DND-41 (cell line): ENCODE measurements around the gene NTSR1.

Source experiments
- ATAC-seq: fragments of 200-7000 bp; cut with Tn5 transposase; 3 replicates; pipeline ENCODE4 v1.9.1; 2021; ENCODE audit warnings: low read depth; ENCODE audit not compliant: insufficient read depth
- DNase-seq: peaks from one replicate; pipeline ENCODE4 v3.0.0-alpha.2; 2020
- H2AFZ ChIP-seq: 2 replicates; pipeline ENCODE4 v1.6.0; 2012; ENCODE audit warnings: low read depth, low read length
- H3K27ac ChIP-seq: 2 replicates; pipeline ENCODE4 v1.5.1; 2012; ENCODE audit warnings: low read length, inconsistent platforms
- H3K27me3 ChIP-seq: fragments of 200-600 bp; sonication (generic); 2 replicates; pipeline ENCODE4 v1.6.0; 2012; ENCODE audit warnings: low read length, mild to moderate bottlenecking, inconsistent platforms; ENCODE audit not compliant: insufficient read depth, poor library complexity
- H3K36me3 ChIP-seq: 2 replicates; pipeline ENCODE4 v1.5.1; 2012; ENCODE audit warnings: low read length, inconsistent platforms; ENCODE audit not compliant: insufficient read depth
- H3K4me1 ChIP-seq: 2 replicates; pipeline ENCODE4 v1.5.1; 2012; ENCODE audit warnings: mild to moderate bottlenecking, low read length; ENCODE audit not compliant: insufficient read depth
- H3K4me2 ChIP-seq: 2 replicates; pipeline ENCODE4 v1.6.0; 2012; ENCODE audit warnings: mild to moderate bottlenecking, moderate library complexity, low read length, inconsistent platforms; ENCODE audit not compliant: insufficient read depth
- H3K4me3 ChIP-seq, 2 experiments: fragments of 200-600 bp in 1 of 2; shearing (Covaris generic) in 1 of 2; 2 replicates each; pipeline ENCODE4 v1.5.1; 2012 to 2016; ENCODE audit warnings: inconsistent platforms in 2 of 2, low read length in 2 of 2, mild to moderate bottlenecking in 2 of 2, low read depth in 1 of 2, moderate library complexity in 1 of 2
- H3K79me2 ChIP-seq: 2 replicates; pipeline ENCODE4 v1.6.0; 2012; ENCODE audit warnings: low read length, inconsistent platforms; ENCODE audit not compliant: insufficient read depth
- H3K9ac ChIP-seq: 2 replicates; pipeline ENCODE4 v1.6.0; 2012; ENCODE audit warnings: low read depth, mild to moderate bottlenecking, inconsistent platforms, low read length, moderate library complexity
- H3K9me3 ChIP-seq: 2 replicates; pipeline ENCODE4 v1.5.1; 2012; ENCODE audit warnings: low read length, moderate library complexity, mild to moderate bottlenecking, inconsistent platforms; ENCODE audit not compliant: insufficient read depth, severe bottlenecking
- H4K20me1 ChIP-seq: 2 replicates; pipeline ENCODE4 v1.6.0; 2012; ENCODE audit warnings: low read length; ENCODE audit not compliant: insufficient read depth
- EZH2 ChIP-seq: IDR thresholded peaks from 3 replicates; pipeline ENCODE4 v1.6.1; 2012; ENCODE audit warnings: borderline replicate concordance, low read depth, mild to moderate bottlenecking, moderate library complexity, low read length, inconsistent platforms; ENCODE audit not compliant: severe bottlenecking
- TF ChIP-seq, protein P1 (sequence below): IDR thresholded peaks from 2 replicates; pipeline ENCODE4 v1.5.1; 2012; ENCODE audit warnings: borderline replicate concordance, low read length, moderate library complexity, mild to moderate bottlenecking; ENCODE audit not compliant: poor library complexity, severe bottlenecking; ENCODE audit errors: extremely low read depth

Gene NTSR1

DNA sequence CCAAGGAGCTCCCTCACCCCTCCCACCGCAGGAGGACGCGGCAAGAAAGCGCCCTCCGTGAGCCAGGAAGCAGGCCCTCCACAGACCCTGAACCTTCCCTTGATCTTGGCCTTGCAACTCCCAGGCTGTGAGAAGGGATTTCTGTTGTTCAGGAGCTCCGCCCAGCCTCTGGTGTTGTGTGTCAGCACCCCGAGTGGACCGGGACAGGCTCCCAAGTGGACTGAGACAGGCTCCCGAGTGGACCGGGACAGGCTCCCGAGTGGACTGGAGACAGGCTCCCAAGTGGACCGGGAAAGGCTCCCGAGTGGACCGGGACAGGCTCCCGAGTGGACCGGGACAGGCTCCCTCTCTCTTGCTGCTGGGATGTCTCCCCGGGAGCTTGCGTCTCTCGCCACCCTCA lies 9.3 kb upstream of the NTSR1 start:
- Histone ChIP-seq H3K9ac (no peak overlapping the region), H3K4me3 (no peak overlapping the region), H3K36me3 (no peaks in the 10 kb centered on the region), H3K27ac (no peak overlapping the region), H3K79me2 (no peaks in the 10 kb centered on the region), H3K4me2 (no peak overlapping the region), H2AFZ (no peak overlapping the region), H3K27me3 (peaks cover 9% of the 10 kb centered on the region), H4K20me1 (peaks cover 17% of the 10 kb centered on the region; the same call in 1 of the 2 replicates), H3K4me1 (no peaks in the 10 kb centered on the region), H3K9me3 (no peaks in the 10 kb centered on the region)
- DNase-seq (no peak), ATAC-seq (no peak)
- TF ChIP-seq, protein P1, sequence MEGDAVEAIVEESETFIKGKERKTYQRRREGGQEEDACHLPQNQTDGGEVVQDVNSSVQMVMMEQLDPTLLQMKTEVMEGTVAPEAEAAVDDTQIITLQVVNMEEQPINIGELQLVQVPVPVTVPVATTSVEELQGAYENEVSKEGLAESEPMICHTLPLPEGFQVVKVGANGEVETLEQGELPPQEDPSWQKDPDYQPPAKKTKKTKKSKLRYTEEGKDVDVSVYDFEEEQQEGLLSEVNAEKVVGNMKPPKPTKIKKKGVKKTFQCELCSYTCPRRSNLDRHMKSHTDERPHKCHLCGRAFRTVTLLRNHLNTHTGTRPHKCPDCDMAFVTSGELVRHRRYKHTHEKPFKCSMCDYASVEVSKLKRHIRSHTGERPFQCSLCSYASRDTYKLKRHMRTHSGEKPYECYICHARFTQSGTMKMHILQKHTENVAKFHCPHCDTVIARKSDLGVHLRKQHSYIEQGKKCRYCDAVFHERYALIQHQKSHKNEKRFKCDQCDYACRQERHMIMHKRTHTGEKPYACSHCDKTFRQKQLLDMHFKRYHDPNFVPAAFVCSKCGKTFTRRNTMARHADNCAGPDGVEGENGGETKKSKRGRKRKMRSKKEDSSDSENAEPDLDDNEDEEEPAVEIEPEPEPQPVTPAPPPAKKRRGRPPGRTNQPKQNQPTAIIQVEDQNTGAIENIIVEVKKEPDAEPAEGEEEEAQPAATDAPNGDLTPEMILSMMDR: no peak
- TF ChIP-seq EZH2: no peak

DNA sequence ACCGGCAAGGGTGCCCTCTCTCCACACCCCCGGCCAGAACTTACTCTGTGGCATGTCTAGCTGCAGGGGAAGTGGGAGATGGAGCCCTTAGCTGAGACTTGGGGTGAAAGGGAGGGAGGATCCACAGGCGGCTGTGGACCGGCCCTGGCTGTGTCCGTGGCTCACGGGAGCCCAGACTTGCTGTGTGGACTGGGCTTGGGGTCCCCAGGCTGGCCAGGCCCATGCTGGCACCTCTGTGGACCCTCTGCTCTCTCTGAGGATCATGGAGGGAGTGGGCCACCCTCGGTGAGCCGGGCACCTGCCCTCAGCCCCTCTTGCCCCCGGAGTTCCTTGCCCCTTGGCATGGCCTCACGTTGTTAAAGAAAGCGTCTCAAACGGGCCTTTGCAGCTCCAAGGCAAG lies 8.9 kb upstream of the NTSR1 start:
- Histone ChIP-seq H4K20me1 (peaks cover 21% of the 10 kb centered on the region; the same call in 1 of the 2 replicates), H3K27ac (no peak overlapping the region), H3K4me1 (no peaks in the 10 kb centered on the region), H2AFZ (no peak overlapping the region), H3K79me2 (no peaks in the 10 kb centered on the region), H3K4me2 (no peak overlapping the region), H3K36me3 (no peaks in the 10 kb centered on the region), H3K9me3 (no peaks in the 10 kb centered on the region), H3K4me3 (no peak overlapping the region), H3K9ac (no peak overlapping the region), H3K27me3 (peaks cover 9% of the 10 kb centered on the region)
- DNase-seq (no peak), ATAC-seq (no peak)
- TF ChIP-seq, protein P1: no peak
- no peak for TF ChIP-seq EZH2

DNA sequence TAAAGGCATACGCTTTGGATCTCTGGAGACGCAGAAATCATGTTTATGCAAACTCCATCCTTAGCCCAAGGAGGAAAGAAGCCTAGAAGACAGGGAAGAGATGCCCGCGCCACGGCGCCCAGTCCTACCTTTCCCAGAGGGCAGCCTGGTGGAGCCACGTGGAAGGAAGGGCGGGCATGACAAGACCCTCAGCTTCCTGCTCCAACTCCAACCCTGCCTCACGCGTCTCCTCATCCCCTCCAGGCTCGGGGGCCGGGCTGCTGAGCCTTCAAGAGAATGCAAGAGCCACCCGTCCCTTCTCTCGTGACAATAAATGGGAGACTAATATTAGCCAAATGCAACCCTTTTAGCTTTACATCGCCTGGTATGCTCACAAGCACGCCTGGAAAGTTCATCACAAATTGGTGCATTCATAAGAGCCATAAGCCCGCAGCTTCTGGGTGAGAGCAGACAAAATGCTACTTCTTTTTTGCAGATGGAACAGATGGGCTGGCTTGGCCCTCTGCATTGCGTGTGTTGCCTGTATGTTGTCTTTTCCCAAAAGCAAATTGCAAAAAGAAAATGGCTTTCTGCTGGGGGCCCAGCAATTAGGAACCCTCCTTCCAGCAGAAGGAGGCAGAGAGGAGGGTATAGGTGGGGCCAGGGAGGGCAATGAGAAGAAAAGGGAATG lies 8.2 kb upstream of the NTSR1 start:
- H3K4me2 ChIP-seq: no peak overlapping the region
- no peak for ATAC-seq

More for the DNA sequence above, 8.2 kb upstream of the NTSR1 start:
- no peak overlapping the region for H3K9ac ChIP-seq
- peaks cover 9% of the 10 kb centered on the region for H3K27me3 ChIP-seq
- H4K20me1 ChIP-seq: peaks cover 25% of the 10 kb centered on the region; the same call in 1 of the 2 replicates
- H3K36me3 ChIP-seq: no peaks in the 10 kb centered on the region
- no peak overlapping the region for H2AFZ ChIP-seq
- no peak for DNase-seq
- H3K79me2 ChIP-seq: no peaks in the 10 kb centered on the region
- TF ChIP-seq EZH2: no peak
- TF ChIP-seq, protein P1: no peak
- H3K9me3 ChIP-seq: no peaks in the 10 kb centered on the region
- H3K27ac ChIP-seq: no peak overlapping the region
- no peaks in the 10 kb centered on the region for H3K4me1 ChIP-seq
- H3K4me3 ChIP-seq: no peak overlapping the region
